Measurements from ENCODE around the gene CACYBP. TPM values are rescaled to one million over a fixed set of nuclear protein-coding genes. Genes with fewer than 3 reads are reported as not detected.

The CACYBP gene
- total RNA-seq, 1 experiment from 2014 or later: 137 TPM

DNA sequence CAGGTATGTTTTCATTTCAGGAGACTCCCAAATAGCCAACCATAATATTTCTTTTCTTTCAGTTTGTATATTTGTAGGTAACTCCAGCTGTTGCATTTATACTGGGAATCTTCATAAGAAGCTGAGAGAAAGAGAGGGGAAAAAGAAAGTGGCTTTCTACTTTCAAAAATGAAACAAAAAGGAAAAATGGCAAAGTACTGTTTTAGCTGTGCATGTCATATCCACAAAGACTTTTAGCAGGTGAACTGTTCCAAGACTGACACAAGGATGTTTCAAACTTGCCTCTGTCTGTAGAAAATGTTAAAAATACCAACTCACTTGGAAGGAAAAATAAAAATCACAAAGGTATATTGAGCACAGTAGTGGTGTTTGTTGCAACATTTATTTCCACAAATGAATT lies 41.9 kb upstream of the CACYBP start:
- Histone ChIP-seq H3K9me3 (ENCODE audit: control insufficient read depth, insufficient read depth, low read depth, low read length) (no peaks in the 10 kb centered on the region), H3K27me3 (ENCODE audit: control insufficient read depth, insufficient read depth, low read length) (no peaks in the 10 kb centered on the region), H3K27ac (ENCODE audit: low read length) (no peak overlapping the region), H3K36me3 (ENCODE audit: control insufficient read depth, insufficient read depth, low read length) (no peaks in the 10 kb centered on the region), H3K4me3 (ENCODE audit: low read depth in 2 of 2, low read length in 2 of 2) (no peak overlapping the region), H3K4me1 (ENCODE audit: control insufficient read depth, insufficient read depth, low read length) (no peaks in the 10 kb centered on the region; the same call in 1 of the 2 replicates)
- TSS peak; percentile 35 for BruUV-seq (replicated peaks)
- TF ChIP-seq TCF7L2 (IDR thresholded peaks at IDR 0.05; ENCODE audit: low read depth, low read length): no peak
- no peak for TF ChIP-seq POLR2AphosphoS5 (IDR thresholded peaks at IDR 0.05; ENCODE audit: low read depth, low read length)
- no peak for TF ChIP-seq CTCF (IDR thresholded peaks at IDR 0.05)
- TF ChIP-seq, protein P1, sequence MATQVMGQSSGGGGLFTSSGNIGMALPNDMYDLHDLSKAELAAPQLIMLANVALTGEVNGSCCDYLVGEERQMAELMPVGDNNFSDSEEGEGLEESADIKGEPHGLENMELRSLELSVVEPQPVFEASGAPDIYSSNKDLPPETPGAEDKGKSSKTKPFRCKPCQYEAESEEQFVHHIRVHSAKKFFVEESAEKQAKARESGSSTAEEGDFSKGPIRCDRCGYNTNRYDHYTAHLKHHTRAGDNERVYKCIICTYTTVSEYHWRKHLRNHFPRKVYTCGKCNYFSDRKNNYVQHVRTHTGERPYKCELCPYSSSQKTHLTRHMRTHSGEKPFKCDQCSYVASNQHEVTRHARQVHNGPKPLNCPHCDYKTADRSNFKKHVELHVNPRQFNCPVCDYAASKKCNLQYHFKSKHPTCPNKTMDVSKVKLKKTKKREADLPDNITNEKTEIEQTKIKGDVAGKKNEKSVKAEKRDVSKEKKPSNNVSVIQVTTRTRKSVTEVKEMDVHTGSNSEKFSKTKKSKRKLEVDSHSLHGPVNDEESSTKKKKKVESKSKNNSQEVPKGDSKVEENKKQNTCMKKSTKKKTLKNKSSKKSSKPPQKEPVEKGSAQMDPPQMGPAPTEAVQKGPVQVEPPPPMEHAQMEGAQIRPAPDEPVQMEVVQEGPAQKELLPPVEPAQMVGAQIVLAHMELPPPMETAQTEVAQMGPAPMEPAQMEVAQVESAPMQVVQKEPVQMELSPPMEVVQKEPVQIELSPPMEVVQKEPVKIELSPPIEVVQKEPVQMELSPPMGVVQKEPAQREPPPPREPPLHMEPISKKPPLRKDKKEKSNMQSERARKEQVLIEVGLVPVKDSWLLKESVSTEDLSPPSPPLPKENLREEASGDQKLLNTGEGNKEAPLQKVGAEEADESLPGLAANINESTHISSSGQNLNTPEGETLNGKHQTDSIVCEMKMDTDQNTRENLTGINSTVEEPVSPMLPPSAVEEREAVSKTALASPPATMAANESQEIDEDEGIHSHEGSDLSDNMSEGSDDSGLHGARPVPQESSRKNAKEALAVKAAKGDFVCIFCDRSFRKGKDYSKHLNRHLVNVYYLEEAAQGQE (IDR thresholded peaks at IDR 0.05; ENCODE audit: insufficient read depth in 1 of 2, low read depth in 2 of 2, low read length in 1 of 2): no peak
- no peak for TF ChIP-seq SIN3A (IDR thresholded peaks at IDR 0.05; ENCODE audit: borderline replicate concordance, insufficient read depth, low read depth, low read length)
- ATAC-seq (no peak), DNase-seq (ENCODE audit: low read depth, low spot score) (no peak)
- intact Hi-C loops (cut with micrococcal nuclease; ENCODE audit: unreplicated experiment) (no loop called here), in situ Hi-C loops (cut with HindIII; ENCODE audit: low pct_unique_long_range_greater_than_20kb, low sequenced_read_pairs) (no loop called here)
- ChIA-PET POLR2A (no interaction called here), CTCF (no interaction called here)

GRCh38 chr1:174958396-174958795 lies 41.4 kb upstream of the CACYBP start:
- ATAC-seq: no peak
- in situ Hi-C loops (cut with HindIII; ENCODE audit: low pct_unique_long_range_greater_than_20kb, low sequenced_read_pairs) (no loop called here), intact Hi-C loops (cut with micrococcal nuclease; ENCODE audit: unreplicated experiment) (no loop called here)
- POLR2A ChIA-PET: no interaction called here
- TF ChIP-seq SIN3A (IDR thresholded peaks at IDR 0.05; ENCODE audit: borderline replicate concordance, insufficient read depth, low read depth, low read length) (no peak), CTCF (IDR thresholded peaks at IDR 0.05) (no peak), POLR2AphosphoS5 (IDR thresholded peaks at IDR 0.05; ENCODE audit: low read depth, low read length) (no peak), TCF7L2 (IDR thresholded peaks at IDR 0.05; ENCODE audit: low read depth, low read length) (no peak)
- TF ChIP-seq, protein P1 (IDR thresholded peaks at IDR 0.05; ENCODE audit: insufficient read depth in 1 of 2, low read depth in 2 of 2, low read length in 1 of 2): no peak
- H3K9me3 ChIP-seq (ENCODE audit: control insufficient read depth, insufficient read depth, low read depth, low read length): no peaks in the 10 kb centered on the region
- no peaks in the 10 kb centered on the region for H3K27me3 ChIP-seq (ENCODE audit: control insufficient read depth, insufficient read depth, low read length)
- no peak overlapping the region for H3K27ac ChIP-seq (ENCODE audit: low read length)
- H3K4me1 ChIP-seq (ENCODE audit: control insufficient read depth, insufficient read depth, low read length): no peaks in the 10 kb centered on the region; the same call in 1 of the 2 replicates
- BruUV-seq (replicated peaks): no TSS peak
- DNase-seq (ENCODE audit: low read depth, low spot score): no peak
- CTCF ChIA-PET: no interaction called here
- H3K4me3 ChIP-seq (ENCODE audit: low read depth in 2 of 2, low read length in 2 of 2): no peak overlapping the region
- H3K36me3 ChIP-seq (ENCODE audit: control insufficient read depth, insufficient read depth, low read length): no peaks in the 10 kb centered on the region

Data from Panc1 (cell line).